PC-9 (cell line): ENCODE data around the gene CFAP70.
"Not testable (repeated sequence)": the region's sequence is repeated elsewhere in the genome, so short reads cannot be mapped to it uniquely, and the experiment has no call there.

ENCODE experiments used
- CTCF ChIP-seq: fragments of 200-600 bp; sonication (generic); conservative IDR thresholded peaks from 2 replicates; pipeline ENCODE4 v1.6.1; 2017; ENCODE audit warnings: mixed run types, antibody characterized with exemption, mild to moderate bottlenecking, moderate library complexity
- EZH2 ChIP-seq: fragments of 200-600 bp; sonication (generic); IDR thresholded peaks from 2 replicates; pipeline ENCODE4 v1.8.0; 2017; ENCODE audit warnings: antibody characterized with exemption, low read depth

- TF ChIP-seq CTCF, EZH2: not testable (repeated sequence)
Measured at GRCh38 chr10:73394325-73394724, 35.7 kb upstream of the CFAP70 start.
